ENCODE data around the gene TTLL7.

DNA sequence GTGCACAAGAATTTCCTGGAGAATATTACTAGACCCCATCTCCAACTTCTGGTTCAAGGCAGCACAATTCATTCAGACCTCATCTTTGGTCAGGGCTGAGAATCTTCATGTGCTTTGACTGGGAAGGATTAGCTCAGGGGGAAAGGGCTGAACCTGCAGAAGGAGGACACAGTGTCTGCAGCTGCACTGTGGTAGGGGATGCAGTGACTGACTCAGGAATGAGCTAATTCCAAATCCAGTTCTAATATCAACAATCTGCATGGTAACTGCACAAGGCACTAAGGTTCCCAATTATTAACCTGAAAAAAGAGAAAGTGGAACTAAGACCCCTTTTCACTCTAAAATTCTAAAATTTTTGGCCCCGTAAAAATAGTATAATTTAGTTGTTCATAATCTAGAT lies 31.6 kb downstream of the TTLL7 start:
- TF ChIP-seq, protein P1, sequence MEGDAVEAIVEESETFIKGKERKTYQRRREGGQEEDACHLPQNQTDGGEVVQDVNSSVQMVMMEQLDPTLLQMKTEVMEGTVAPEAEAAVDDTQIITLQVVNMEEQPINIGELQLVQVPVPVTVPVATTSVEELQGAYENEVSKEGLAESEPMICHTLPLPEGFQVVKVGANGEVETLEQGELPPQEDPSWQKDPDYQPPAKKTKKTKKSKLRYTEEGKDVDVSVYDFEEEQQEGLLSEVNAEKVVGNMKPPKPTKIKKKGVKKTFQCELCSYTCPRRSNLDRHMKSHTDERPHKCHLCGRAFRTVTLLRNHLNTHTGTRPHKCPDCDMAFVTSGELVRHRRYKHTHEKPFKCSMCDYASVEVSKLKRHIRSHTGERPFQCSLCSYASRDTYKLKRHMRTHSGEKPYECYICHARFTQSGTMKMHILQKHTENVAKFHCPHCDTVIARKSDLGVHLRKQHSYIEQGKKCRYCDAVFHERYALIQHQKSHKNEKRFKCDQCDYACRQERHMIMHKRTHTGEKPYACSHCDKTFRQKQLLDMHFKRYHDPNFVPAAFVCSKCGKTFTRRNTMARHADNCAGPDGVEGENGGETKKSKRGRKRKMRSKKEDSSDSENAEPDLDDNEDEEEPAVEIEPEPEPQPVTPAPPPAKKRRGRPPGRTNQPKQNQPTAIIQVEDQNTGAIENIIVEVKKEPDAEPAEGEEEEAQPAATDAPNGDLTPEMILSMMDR (IDR thresholded peaks at IDR 0.05) = no peak
- no peak for TF ChIP-seq POLR2A (IDR thresholded peaks at IDR 0.05)

All from esophagus squamous epithelium (tissue), 4 donors.